ENCODE measurements around the gene LCA5L. TPM values are rescaled to one million over a fixed set of nuclear protein-coding genes. Genes with fewer than 3 reads are reported as not detected.

The LCA5L gene
- total RNA-seq, 3 donors from 2014 or later = 1.6 to 6.0 (median 4.2) TPM

DNA sequence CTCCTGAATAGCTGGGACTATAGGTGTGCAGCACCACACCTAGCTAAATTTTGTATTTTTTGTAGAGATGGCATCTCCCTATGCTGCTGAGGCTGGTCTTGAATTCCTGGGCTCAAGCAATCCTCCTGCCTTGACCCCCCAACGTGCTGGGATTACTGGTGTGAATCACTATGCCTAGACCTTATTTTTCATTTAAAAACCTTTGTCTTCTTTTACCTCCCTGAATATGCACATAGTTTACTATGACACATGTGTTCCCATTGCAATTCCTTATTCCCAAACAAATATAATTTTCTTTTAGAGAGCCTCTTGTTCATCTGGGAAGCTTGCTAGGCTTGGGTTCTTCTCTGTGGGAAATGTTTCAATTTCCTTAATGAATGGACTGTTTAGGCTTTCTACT, 23.0 kb upstream of the LCA5L start:
- Histone ChIP-seq H3K27ac (no peak overlapping the region), H3K36me3 (no peaks in the 10 kb centered on the region), H3K27me3 (no peaks in the 10 kb centered on the region), H3K4me3 (no peak overlapping the region), H3K9me3 (no peaks in the 10 kb centered on the region), H3K4me1 (no peaks in the 10 kb centered on the region)
- DNase-seq (ENCODE audit: low spot score in 2 of 2) = no peak
- intact Hi-C loops (cut with DNase I; ENCODE audit: low total_unique reads) = no loop called here
- TF ChIP-seq POLR2AphosphoS5 (IDR thresholded peaks at IDR 0.05) = no peak
- TF ChIP-seq POLR2A (IDR thresholded peaks at IDR 0.05) = no peak
- TF ChIP-seq, protein P1, sequence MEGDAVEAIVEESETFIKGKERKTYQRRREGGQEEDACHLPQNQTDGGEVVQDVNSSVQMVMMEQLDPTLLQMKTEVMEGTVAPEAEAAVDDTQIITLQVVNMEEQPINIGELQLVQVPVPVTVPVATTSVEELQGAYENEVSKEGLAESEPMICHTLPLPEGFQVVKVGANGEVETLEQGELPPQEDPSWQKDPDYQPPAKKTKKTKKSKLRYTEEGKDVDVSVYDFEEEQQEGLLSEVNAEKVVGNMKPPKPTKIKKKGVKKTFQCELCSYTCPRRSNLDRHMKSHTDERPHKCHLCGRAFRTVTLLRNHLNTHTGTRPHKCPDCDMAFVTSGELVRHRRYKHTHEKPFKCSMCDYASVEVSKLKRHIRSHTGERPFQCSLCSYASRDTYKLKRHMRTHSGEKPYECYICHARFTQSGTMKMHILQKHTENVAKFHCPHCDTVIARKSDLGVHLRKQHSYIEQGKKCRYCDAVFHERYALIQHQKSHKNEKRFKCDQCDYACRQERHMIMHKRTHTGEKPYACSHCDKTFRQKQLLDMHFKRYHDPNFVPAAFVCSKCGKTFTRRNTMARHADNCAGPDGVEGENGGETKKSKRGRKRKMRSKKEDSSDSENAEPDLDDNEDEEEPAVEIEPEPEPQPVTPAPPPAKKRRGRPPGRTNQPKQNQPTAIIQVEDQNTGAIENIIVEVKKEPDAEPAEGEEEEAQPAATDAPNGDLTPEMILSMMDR (IDR thresholded peaks at IDR 0.05) = no peak

DNA sequence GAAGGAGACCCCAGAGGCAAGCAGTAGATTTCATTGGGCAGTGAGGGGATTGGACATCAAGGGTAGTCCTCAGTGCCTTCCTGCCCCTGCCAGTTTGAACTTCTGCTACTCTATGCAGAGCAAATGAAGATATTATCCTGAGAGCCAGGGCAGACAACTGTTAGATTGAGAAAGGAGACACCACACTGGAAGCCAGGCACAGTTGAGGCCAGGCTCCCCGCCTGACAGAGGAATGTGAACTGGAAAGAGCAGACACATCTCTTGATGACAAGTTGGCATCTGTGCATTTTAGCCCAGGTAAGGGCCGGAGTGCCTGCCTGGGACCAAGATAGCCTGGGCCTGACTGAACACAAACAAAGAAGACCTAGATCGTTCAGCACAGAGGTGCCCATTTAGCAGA, 22.2 kb upstream of the LCA5L start:
- Histone ChIP-seq H3K4me1 (no peaks in the 10 kb centered on the region), H3K9me3 (no peaks in the 10 kb centered on the region), H3K4me3 (no peak overlapping the region), H3K27me3 (no peaks in the 10 kb centered on the region), H3K27ac (no peak overlapping the region), H3K36me3 (no peaks in the 10 kb centered on the region)
- DNase-seq (ENCODE audit: low spot score in 2 of 2) = no peak
- intact Hi-C loops (cut with DNase I; ENCODE audit: low total_unique reads) = no loop called here
- no peak for TF ChIP-seq POLR2A (IDR thresholded peaks at IDR 0.05)
- TF ChIP-seq, protein P1 (IDR thresholded peaks at IDR 0.05) = no peak
- no peak for TF ChIP-seq POLR2AphosphoS5 (IDR thresholded peaks at IDR 0.05)

DNA sequence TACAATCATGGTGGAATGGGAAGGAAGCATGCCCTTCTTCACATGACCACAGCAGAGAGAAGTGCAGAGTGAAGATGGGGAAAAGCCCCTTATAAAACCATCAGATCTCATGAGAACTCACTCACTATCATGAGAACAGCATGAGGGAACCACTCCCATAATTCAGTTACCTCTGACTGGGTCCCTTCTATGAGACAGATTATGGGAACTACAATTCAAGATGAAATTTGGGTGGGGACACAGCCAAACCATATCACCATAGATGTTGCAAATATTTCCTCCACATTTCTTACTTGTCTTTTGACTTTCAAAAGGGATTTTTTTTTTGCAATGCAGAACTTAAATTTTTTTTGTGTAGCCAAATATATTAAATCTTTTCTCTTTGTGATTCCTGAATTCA, 21.0 kb upstream of the LCA5L start:
- Histone ChIP-seq H3K36me3 (no peaks in the 10 kb centered on the region), H3K4me1 (no peaks in the 10 kb centered on the region), H3K27me3 (no peaks in the 10 kb centered on the region), H3K9me3 (no peaks in the 10 kb centered on the region), H3K27ac (no peak overlapping the region), H3K4me3 (no peak overlapping the region)
- no peak for DNase-seq (ENCODE audit: low spot score in 2 of 2)
- intact Hi-C loops (cut with DNase I; ENCODE audit: low total_unique reads) = no loop called here
- TF ChIP-seq, protein P1 (IDR thresholded peaks at IDR 0.05) = no peak
- TF ChIP-seq POLR2A (IDR thresholded peaks at IDR 0.05) = no peak
- no peak for TF ChIP-seq POLR2AphosphoS5 (IDR thresholded peaks at IDR 0.05)

DNA sequence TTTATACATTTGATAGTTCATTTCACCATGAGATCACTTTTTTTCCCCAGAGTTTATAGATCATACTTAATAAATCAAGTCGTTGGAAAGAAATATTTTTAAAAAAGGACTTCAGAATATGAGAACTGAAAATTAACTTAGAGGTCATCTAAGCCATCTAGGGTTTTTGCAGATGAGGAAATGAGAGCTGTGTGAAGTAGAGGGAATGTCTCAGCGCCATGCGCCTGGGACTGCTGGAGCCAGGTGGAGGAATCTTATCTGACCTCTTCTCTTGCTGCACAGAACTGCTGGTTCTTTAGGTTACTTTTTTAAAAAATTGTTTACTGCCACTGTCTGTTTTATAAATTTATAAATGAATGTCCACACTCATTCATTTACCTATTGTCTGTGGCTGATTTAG, 17.7 kb upstream of the LCA5L start:
- H3K36me3 ChIP-seq = no peaks in the 10 kb centered on the region
- H3K9me3 ChIP-seq = no peaks in the 10 kb centered on the region
- no peaks in the 10 kb centered on the region for H3K27me3 ChIP-seq
- H3K27ac ChIP-seq = no peak overlapping the region
- no peaks in the 10 kb centered on the region for H3K4me1 ChIP-seq
- intact Hi-C loops (cut with DNase I; ENCODE audit: low total_unique reads) = no loop called here
- no peak for DNase-seq (ENCODE audit: low spot score in 2 of 2)
- TF ChIP-seq POLR2AphosphoS5 (IDR thresholded peaks at IDR 0.05) (no peak), POLR2A (IDR thresholded peaks at IDR 0.05) (no peak)
- TF ChIP-seq, protein P1 (IDR thresholded peaks at IDR 0.05) = no peak
- H3K4me3 ChIP-seq = no peak overlapping the region

DNA sequence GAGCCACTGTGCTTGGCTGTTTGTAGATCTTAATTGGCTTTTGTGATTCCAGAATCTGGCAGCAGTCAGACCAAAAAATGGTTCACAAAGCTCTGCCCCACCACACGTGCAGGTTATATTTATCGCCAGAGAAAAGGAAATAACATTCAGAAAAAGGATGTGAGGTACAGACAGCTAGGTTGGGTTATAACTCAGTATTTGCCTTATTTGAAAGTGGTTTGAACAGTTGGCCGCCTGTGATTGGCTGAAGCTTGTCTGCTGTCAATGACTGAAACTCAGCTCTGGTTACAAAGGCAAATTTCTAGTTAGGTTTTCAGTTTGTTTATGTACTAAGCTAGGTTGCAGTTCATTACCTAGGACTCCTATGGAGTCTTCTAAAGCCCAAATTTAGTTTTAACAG, 15.8 kb upstream of the LCA5L start:
- H3K27me3 ChIP-seq = no peaks in the 10 kb centered on the region
- no peak for DNase-seq (ENCODE audit: low spot score in 2 of 2)
- intact Hi-C loops (cut with DNase I; ENCODE audit: low total_unique reads) = no loop called here

More for the DNA sequence above, 15.8 kb upstream of the LCA5L start:
- Histone ChIP-seq H3K9me3 (no peaks in the 10 kb centered on the region), H3K36me3 (no peaks in the 10 kb centered on the region), H3K4me1 (no peaks in the 10 kb centered on the region), H3K27ac (no peak overlapping the region), H3K4me3 (no peak overlapping the region)
- TF ChIP-seq POLR2A (IDR thresholded peaks at IDR 0.05) = no peak
- TF ChIP-seq, protein P1 (IDR thresholded peaks at IDR 0.05) = no peak
- TF ChIP-seq POLR2AphosphoS5 (IDR thresholded peaks at IDR 0.05) = no peak
